ENCODE results near the gene HDAC7. TPM values are rescaled to one million over a fixed set of nuclear protein-coding genes. Genes with fewer than 3 reads are reported as not detected.

The HDAC7 gene
- total RNA-seq, 1 experiment from 2014 or later = 44.2 TPM

DNA sequence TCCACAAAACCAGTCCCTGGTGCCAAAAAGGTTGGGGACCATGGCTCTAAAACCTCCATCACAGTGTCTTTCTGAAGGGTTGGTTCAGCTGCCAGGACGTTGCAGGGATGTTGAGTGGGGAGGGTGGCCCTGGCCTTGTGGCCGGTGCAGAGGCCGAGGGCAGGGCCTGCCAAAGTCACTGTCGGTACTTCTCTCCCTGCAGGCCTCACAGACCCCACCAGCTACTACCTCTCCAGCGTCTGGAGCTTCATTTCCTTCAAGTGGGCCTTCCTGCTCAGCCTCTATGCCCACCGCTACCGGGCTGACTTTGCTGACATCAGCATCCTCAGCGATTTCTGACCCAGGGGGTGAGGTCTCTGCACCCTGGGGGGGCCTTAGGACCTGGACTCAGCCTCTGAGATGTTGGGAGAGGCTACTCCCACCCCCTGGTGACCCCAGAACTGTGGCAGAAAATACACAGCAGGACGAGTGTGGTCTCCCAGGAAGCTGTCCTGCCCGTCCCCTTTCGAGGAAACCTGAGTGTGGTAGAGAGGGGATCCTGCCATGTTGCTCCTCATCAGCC lies 39.7 kb downstream of the HDAC7 start:
- Histone ChIP-seq H3K79me2 (ENCODE audit: low read length) (no peaks in the 10 kb centered on the region), H3K27ac (ENCODE audit: low read length) (no peak overlapping the region), H3K9ac (ENCODE audit: low read length) (no peak overlapping the region), H3K9me2 (replicated peaks; ENCODE audit: low read length) (no peaks in the 10 kb centered on the region), H3K4me2 (ENCODE audit: low read length) (no peak overlapping the region), H3K36me3 (ENCODE audit: low read depth, low read length) (peaks cover 10% of the 10 kb centered on the region; the same call in 1 of the 2 replicates), H3K4me3 (ENCODE audit: low read length) (no peak overlapping the region), H2AFZ (ENCODE audit: low read length) (no peak overlapping the region), H3K9me3 (ENCODE audit: low read length) (no peaks in the 10 kb centered on the region), H4K20me1 (ENCODE audit: low read length) (no peaks in the 10 kb centered on the region), H3F3A (ENCODE audit: low read length, unreplicated experiment) (peaks cover 4% of the 10 kb centered on the region), H3K4me1 (ENCODE audit: insufficient read depth, low read length) (peaks cover 18% of the 10 kb centered on the region), H3K27me3 (ENCODE audit: low read length) (no peaks in the 10 kb centered on the region)
- TF ChIP-seq EZH2 (IDR thresholded peaks at IDR 0.05; ENCODE audit: low read length, unreplicated experiment) (no peak), EZH2phosphoT487 (IDR thresholded peaks at IDR 0.05; ENCODE audit: borderline replicate concordance, low read length) (no peak)
- TF ChIP-seq, protein P1, sequence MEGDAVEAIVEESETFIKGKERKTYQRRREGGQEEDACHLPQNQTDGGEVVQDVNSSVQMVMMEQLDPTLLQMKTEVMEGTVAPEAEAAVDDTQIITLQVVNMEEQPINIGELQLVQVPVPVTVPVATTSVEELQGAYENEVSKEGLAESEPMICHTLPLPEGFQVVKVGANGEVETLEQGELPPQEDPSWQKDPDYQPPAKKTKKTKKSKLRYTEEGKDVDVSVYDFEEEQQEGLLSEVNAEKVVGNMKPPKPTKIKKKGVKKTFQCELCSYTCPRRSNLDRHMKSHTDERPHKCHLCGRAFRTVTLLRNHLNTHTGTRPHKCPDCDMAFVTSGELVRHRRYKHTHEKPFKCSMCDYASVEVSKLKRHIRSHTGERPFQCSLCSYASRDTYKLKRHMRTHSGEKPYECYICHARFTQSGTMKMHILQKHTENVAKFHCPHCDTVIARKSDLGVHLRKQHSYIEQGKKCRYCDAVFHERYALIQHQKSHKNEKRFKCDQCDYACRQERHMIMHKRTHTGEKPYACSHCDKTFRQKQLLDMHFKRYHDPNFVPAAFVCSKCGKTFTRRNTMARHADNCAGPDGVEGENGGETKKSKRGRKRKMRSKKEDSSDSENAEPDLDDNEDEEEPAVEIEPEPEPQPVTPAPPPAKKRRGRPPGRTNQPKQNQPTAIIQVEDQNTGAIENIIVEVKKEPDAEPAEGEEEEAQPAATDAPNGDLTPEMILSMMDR (conservative IDR thresholded peaks at IDR 0.05; ENCODE audit: low read depth, low read length) = no peak
- POLR2A ChIA-PET (ENCODE audit: unreplicated experiment) = interaction anchor here (0.6 to 0.8 kb wide), 2 partner anchors 47 to 123 kb away, joined by 3 to 5 read pairs; no protein-coding TSS in a partner anchor
- CTCF ChIA-PET = interaction anchor here (0.6 kb wide), 1 partner anchor 36 kb away, joined by 6 read pairs; no protein-coding TSS in a partner anchor
- DNase-seq (no peak), ATAC-seq (no peak)
- TSS peak; percentile 6 for BruUV-seq (replicated peaks)
- intact Hi-C loops (cut with micrococcal nuclease) = loop anchor here (1.0 kb wide), 3 partner anchors 38 to 65 kb away; no protein-coding TSS in a partner anchor

DNA sequence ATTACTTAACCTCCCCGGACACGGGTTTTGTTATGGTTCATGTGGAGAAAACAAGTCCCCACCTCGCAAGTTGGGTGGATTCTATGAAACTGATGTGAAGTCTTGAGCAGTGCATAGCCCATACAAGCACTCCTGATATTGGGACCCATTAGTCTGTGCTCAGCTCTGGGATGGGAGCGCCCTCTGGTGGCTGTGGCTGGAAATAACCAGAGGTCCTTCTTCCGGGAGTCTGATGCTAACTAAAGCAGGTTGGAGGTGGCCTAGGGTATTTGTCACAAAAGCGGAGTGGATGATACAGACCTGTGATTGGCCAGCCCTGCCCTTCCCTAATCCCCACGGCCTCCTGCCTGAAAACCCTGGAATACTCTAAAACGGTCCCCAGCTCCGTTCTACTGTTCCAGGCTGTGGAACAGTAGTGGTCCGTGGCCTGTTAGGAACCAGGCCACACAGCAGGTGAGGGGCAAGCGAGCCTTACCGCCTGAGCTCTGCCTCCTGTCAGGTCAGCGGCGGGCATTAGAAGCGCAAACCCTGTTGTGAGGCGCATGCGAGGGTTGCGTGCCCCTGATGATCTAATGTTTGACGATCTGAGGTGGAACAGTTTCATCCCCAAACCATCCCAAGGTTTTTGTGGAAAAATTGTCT lies 40.3 kb downstream of the HDAC7 start:
- Histone ChIP-seq H3K36me3 (ENCODE audit: low read depth, low read length) (peaks cover 5% of the 10 kb centered on the region; the same call in 1 of the 2 replicates), H3K4me2 (ENCODE audit: low read length) (no peak overlapping the region), H3K27me3 (ENCODE audit: low read length) (no peaks in the 10 kb centered on the region), H3K79me2 (ENCODE audit: low read length) (peaks cover 6% of the 10 kb centered on the region), H3K27ac (ENCODE audit: low read length) (no peak overlapping the region), H2AFZ (ENCODE audit: low read length) (no peak overlapping the region), H4K20me1 (ENCODE audit: low read length) (no peaks in the 10 kb centered on the region), H3K9me2 (replicated peaks; ENCODE audit: low read length) (no peaks in the 10 kb centered on the region), H3K4me1 (ENCODE audit: insufficient read depth, low read length) (peaks cover 23% of the 10 kb centered on the region), H3F3A (ENCODE audit: low read length, unreplicated experiment) (peaks cover 4% of the 10 kb centered on the region), H3K9ac (ENCODE audit: low read length) (no peak overlapping the region), H3K4me3 (ENCODE audit: low read length) (no peak overlapping the region), H3K9me3 (ENCODE audit: low read length) (no peaks in the 10 kb centered on the region)
- ChIA-PET CTCF (interaction anchor here (1.4 to 1.6 kb wide), 2 partner anchors 36 to 58 kb away, joined by 4 to 5 read pairs; no protein-coding TSS in a partner anchor), POLR2A (ENCODE audit: unreplicated experiment) (no interaction called here)
- peak; percentile 94 for DNase-seq
- TF ChIP-seq EZH2phosphoT487 (IDR thresholded peaks at IDR 0.05; ENCODE audit: borderline replicate concordance, low read length) (no peak), EZH2 (IDR thresholded peaks at IDR 0.05; ENCODE audit: low read length, unreplicated experiment) (no peak)
- TF ChIP-seq, protein P1 (conservative IDR thresholded peaks at IDR 0.05; ENCODE audit: low read depth, low read length) = peak; percentile 96
- BruUV-seq (replicated peaks) = no TSS peak
- intact Hi-C loops (cut with micrococcal nuclease) = loop anchor here (1.0 kb wide), 3 partner anchors 37 to 64 kb away; no protein-coding TSS in a partner anchor
- ATAC-seq = peak; percentile 81

All from PC-3 (cell line).